Small intestine (tissue), 7 donors: Measurements from ENCODE around the gene SEMA5A. TPM values are rescaled to one million over a fixed set of nuclear protein-coding genes. Genes with fewer than 3 reads are reported as not detected.

ENCODE experiments used
- DNase-seq, 2 donors: peaks; one replicate each; pipeline versions ENCODE4 v3.0.0 to v3.0.0-alpha.2; 2013
- FAIRE-seq: peaks from 2 replicates; lab custom pipeline; 2012; peaks lifted over from hg19 to GRCh38; lab: Jason Lieb, UNC
- H3K27ac ChIP-seq, 3 donors: one replicate each; pipeline ENCODE4 v1.5.1; 2013; ENCODE audit warnings: low read length in 2 of 3, mild to moderate bottlenecking in 2 of 3, control low read depth in 1 of 3, inconsistent platforms in 1 of 3, low read depth in 1 of 3, moderate library complexity in 1 of 3
- H3K27me3 ChIP-seq, 3 donors: one replicate each; pipeline ENCODE4 v1.6.1; 2013; ENCODE audit warnings: low read length in 3 of 3, inconsistent platforms in 1 of 3; ENCODE audit not compliant: control insufficient read depth in 3 of 3, insufficient read depth in 3 of 3
- H3K36me3 ChIP-seq, 3 donors: one replicate each; pipeline ENCODE4 v1.6.1; 2013; ENCODE audit warnings: low read length in 3 of 3, inconsistent platforms in 1 of 3, low read depth in 1 of 3, mild to moderate bottlenecking in 1 of 3, moderate library complexity in 1 of 3; ENCODE audit not compliant: control insufficient read depth in 3 of 3, insufficient read depth in 2 of 3
- H3K4me1 ChIP-seq, 3 donors: one replicate each; pipeline ENCODE4 v1.6.1; 2013; ENCODE audit warnings: low read length in 2 of 3, inconsistent platforms in 1 of 3, low read depth in 1 of 3, mild to moderate bottlenecking in 1 of 3, moderate library complexity in 1 of 3; ENCODE audit not compliant: control insufficient read depth in 3 of 3, insufficient read depth in 2 of 3
- H3K4me3 ChIP-seq, 3 donors: one replicate each; pipeline ENCODE4 v1.5.1; 2013; ENCODE audit warnings: low read length in 3 of 3, control low read depth in 1 of 3, inconsistent platforms in 1 of 3, low read depth in 1 of 3, mild to moderate bottlenecking in 1 of 3, moderate library complexity in 1 of 3
- H3K9me3 ChIP-seq, 2 donors: one replicate each; pipeline ENCODE4 v1.6.1; 2013; ENCODE audit warnings: low read depth in 1 of 2, low read length in 1 of 2; ENCODE audit not compliant: control insufficient read depth in 2 of 2, insufficient read depth in 1 of 2
- WGBS, 3 donors: extraction: QIAGEN DNeasy Blood & Tissue Kit; methylation state at CpG; one replicate each; pipeline ENCODE4 v1.1.7; 2013; 5-methylcytosine and 5-hydroxymethylcytosine counted together
- polyA plus RNA-seq, 4 donors: library from polyadenylated mRNA; stranded (reverse) in 3 of 4; unstranded in 1 of 4; fragments of 200-250 nt in 3 of 4; fragments of 120-200 nt in 1 of 4; gene quantifications; one replicate each; pipeline versions ENCODE4 v1.2.1 to v1.2.3, GENCODE V29; 2013
- donor health status: healthy with polysubstance abuse.
- donor health status: control.
- donor health status: control.
- donor health status: Bipolar disorder and iron deficiency.
- donor health status: healthy.

SEMA5A gene
- polyA plus RNA-seq, 4 donors = 0.45 to 11.1 (median 1.2) TPM

- FAIRE-seq = no peak
- WGBS, 3 donors = 87 to 94% (median 93%) methylated on average over 1 of the region's 1 CpG
- H3K4me1 ChIP-seq = no peaks in the 10 kb centered on the region
- H3K36me3 ChIP-seq = peaks cover 0 to 14% (median 3%) of the 10 kb centered on the region in 3 donors
- no peak overlapping the region for H3K27ac ChIP-seq
- no peak for DNase-seq
- no peaks in the 10 kb centered on the region for H3K27me3 ChIP-seq
- no peaks in the 10 kb centered on the region for H3K9me3 ChIP-seq
- no peak overlapping the region for H3K4me3 ChIP-seq
These were observed 356.2 kb downstream of the SEMA5A start for GRCh38 chr5:9189681-9190080.

GRCh38 chr5:9188956-9189355, 356.9 kb downstream of the SEMA5A start:
- DNase-seq (no peak), FAIRE-seq (no peak)
- no peak overlapping the region for H3K4me3 ChIP-seq
- peak overlapping the region in 1 of 3 donors; percentile 26 for H3K27ac ChIP-seq
- no peaks in the 10 kb centered on the region for H3K27me3 ChIP-seq
- 87 to 88% (median 87%) methylated on average over 4 of the region's 4 CpGs for WGBS, 3 donors
- H3K36me3 ChIP-seq = peaks cover 0 to 14% (median 3%) of the 10 kb centered on the region in 3 donors
- H3K9me3 ChIP-seq = no peaks in the 10 kb centered on the region
- H3K4me1 ChIP-seq = no peaks in the 10 kb centered on the region

- Histone ChIP-seq H3K36me3 (peaks cover 0 to 14% (median 3%) of the 10 kb centered on the region in 3 donors), H3K27ac (peak overlapping the region in 1 of 3 donors; percentile 33), H3K27me3 (no peaks in the 10 kb centered on the region), H3K4me3 (no peak overlapping the region), H3K4me1 (no peaks in the 10 kb centered on the region), H3K9me3 (no peaks in the 10 kb centered on the region)
- whole genome bisulfite sequencing, 3 donors = 71 to 85% (median 75%) methylated on average over 5 of the region's 5 CpGs
- FAIRE-seq (no peak), DNase-seq (no peak)
These were observed 357.7 kb downstream of the SEMA5A start for GRCh38 chr5:9188131-9188530.

- no peak for DNase-seq
- H3K4me3 ChIP-seq = no peak overlapping the region
- H3K27me3 ChIP-seq = no peaks in the 10 kb centered on the region
- H3K36me3 ChIP-seq = peaks cover 0 to 16% (median 3%) of the 10 kb centered on the region in 3 donors
- no peak overlapping the region for H3K27ac ChIP-seq
- no peaks in the 10 kb centered on the region for H3K4me1 ChIP-seq
- H3K9me3 ChIP-seq = no peaks in the 10 kb centered on the region
- no peak for FAIRE-seq
- WGBS, 3 donors = 93 to 97% (median 95%) methylated on average over 5 of the region's 5 CpGs
These were observed 358.3 kb downstream of the SEMA5A start for GRCh38 chr5:9187614-9188013.

GRCh38 chr5:9186069-9186468, 359.8 kb downstream of the SEMA5A start:
- Histone ChIP-seq H3K27me3 (no peaks in the 10 kb centered on the region), H3K9me3 (no peaks in the 10 kb centered on the region), H3K27ac (no peak overlapping the region), H3K4me1 (no peaks in the 10 kb centered on the region), H3K36me3 (peaks cover 0 to 16% (median 3%) of the 10 kb centered on the region in 3 donors), H3K4me3 (no peak overlapping the region)
- 90 to 95% (median 91%) methylated on average over 1 of the region's 1 CpG for WGBS, 3 donors
- no peak for FAIRE-seq
- no peak for DNase-seq

GRCh38 chr5:9183992-9184391, 361.9 kb downstream of the SEMA5A start:
- Histone ChIP-seq H3K4me3 (no peak overlapping the region), H3K9me3 (no peaks in the 10 kb centered on the region), H3K36me3 (peaks cover 0 to 11% (median 0%) of the 10 kb centered on the region in 3 donors), H3K27ac (no peak overlapping the region), H3K27me3 (no peaks in the 10 kb centered on the region), H3K4me1 (no peaks in the 10 kb centered on the region)
- DNase-seq (no peak), FAIRE-seq (no peak)

GRCh38 chr5:9182899-9183695, 362.8 kb downstream of the SEMA5A start:
- H3K4me3 ChIP-seq = no peak overlapping the region
- 90 to 94% (median 90%) methylated on average over 11 of the region's 11 CpGs for WGBS, 3 donors

GRCh38 chr5:9176641-9177040, 369.2 kb downstream of the SEMA5A start:
- Histone ChIP-seq H3K4me3 (no peak overlapping the region), H3K36me3 (peaks cover 0 to 4% (median 0%) of the 10 kb centered on the region in 3 donors), H3K27ac (no peak overlapping the region), H3K9me3 (peaks cover 0 to 10% of the 10 kb centered on the region in 2 donors), H3K27me3 (no peaks in the 10 kb centered on the region), H3K4me1 (no peaks in the 10 kb centered on the region)
- DNase-seq = no peak
- no peak for FAIRE-seq

More at GRCh38 chr5:9182899-9183695, 362.8 kb downstream of the SEMA5A start:
- no peak overlapping the region for H3K27ac ChIP-seq
- no peaks in the 10 kb centered on the region for H3K4me1 ChIP-seq
- DNase-seq = no peak
- H3K36me3 ChIP-seq = peaks cover 0 to 8% (median 0%) of the 10 kb centered on the region in 3 donors
- no peak for FAIRE-seq
- no peaks in the 10 kb centered on the region for H3K9me3 ChIP-seq
- no peaks in the 10 kb centered on the region for H3K27me3 ChIP-seq
